SU-DHL-6 (cell line): ENCODE measurements around the gene STK31.

ENCODE experiments used
- EZH2phosphoT487 ChIP-seq: fragments of 200-600 bp; sonication (generic), shearing (Covaris generic); conservative IDR thresholded peaks from 2 replicates; pipeline ENCODE4 v1.6.1; 2018; ENCODE audit warnings: mild to moderate bottlenecking, antibody characterized with exemption, low read length, moderate library complexity, mixed read lengths
- TF ChIP-seq, protein P1 (sequence below): fragments of 200-600 bp; sonication (generic); IDR thresholded peaks from one replicate; pipeline ENCODE4 v1.5.1; 2017; ENCODE audit warnings: antibody characterized with exemption, mild to moderate bottlenecking, low read length, moderate library complexity; ENCODE audit not compliant: insufficient read depth, poor library complexity, severe bottlenecking

DNA sequence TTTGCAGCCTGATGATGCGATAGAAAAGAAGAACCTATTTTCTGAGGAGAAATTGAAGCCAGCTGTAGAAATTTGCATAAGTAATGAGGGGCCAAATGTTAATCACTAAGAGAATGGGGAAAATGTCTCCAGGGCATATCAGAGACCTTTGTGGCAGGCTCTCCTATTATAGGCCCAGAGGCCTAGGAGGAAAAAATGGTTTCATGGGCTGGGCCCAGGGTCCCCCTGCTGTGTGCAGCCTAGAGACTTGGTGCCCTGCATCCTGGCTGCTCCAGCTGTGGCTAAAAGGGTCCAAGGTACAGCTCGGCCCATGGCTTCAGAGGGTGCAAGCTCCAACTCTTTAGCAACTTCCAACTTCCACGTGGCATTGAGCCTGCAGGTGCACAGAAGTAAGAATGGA lies 123.4 kb downstream of the STK31 start:
- TF ChIP-seq, protein P1, sequence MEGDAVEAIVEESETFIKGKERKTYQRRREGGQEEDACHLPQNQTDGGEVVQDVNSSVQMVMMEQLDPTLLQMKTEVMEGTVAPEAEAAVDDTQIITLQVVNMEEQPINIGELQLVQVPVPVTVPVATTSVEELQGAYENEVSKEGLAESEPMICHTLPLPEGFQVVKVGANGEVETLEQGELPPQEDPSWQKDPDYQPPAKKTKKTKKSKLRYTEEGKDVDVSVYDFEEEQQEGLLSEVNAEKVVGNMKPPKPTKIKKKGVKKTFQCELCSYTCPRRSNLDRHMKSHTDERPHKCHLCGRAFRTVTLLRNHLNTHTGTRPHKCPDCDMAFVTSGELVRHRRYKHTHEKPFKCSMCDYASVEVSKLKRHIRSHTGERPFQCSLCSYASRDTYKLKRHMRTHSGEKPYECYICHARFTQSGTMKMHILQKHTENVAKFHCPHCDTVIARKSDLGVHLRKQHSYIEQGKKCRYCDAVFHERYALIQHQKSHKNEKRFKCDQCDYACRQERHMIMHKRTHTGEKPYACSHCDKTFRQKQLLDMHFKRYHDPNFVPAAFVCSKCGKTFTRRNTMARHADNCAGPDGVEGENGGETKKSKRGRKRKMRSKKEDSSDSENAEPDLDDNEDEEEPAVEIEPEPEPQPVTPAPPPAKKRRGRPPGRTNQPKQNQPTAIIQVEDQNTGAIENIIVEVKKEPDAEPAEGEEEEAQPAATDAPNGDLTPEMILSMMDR, result no peak
- TF ChIP-seq EZH2phosphoT487, result no peak
